Astrocyte of the spinal cord (primary cell): ENCODE results near the gene KLHL34.

Experiments used
- DNase-seq: peaks from one replicate; pipeline ENCODE4 v3.0.0; 2011; ENCODE audit warnings: low read depth, low spot score
- H3K4me3 ChIP-seq: 2 replicates; pipeline ENCODE4 v1.5.1; 2011; ENCODE audit warnings: low read depth, mild to moderate bottlenecking, low read length, moderate library complexity
- CTCF ChIP-seq: IDR thresholded peaks from 2 replicates; pipeline ENCODE4 v1.5.1; 2012; ENCODE audit warnings: low read depth, mild to moderate bottlenecking, low read length, inconsistent platforms
- in situ Hi-C: cut with HindIII; loops from 2 replicates; pipeline ENCODE4 v1.10.0; 2017; ENCODE audit warnings: low sequenced_read_pairs

KLHL34 gene

GRCh38 chrX:21691512-21692018 is 33.4 kb upstream of the KLHL34 start:
- no peak overlapping the region for H3K4me3 ChIP-seq
- no peak for DNase-seq
- in situ Hi-C loops, result no loop called here
- TF ChIP-seq CTCF, result no peak

DNA sequence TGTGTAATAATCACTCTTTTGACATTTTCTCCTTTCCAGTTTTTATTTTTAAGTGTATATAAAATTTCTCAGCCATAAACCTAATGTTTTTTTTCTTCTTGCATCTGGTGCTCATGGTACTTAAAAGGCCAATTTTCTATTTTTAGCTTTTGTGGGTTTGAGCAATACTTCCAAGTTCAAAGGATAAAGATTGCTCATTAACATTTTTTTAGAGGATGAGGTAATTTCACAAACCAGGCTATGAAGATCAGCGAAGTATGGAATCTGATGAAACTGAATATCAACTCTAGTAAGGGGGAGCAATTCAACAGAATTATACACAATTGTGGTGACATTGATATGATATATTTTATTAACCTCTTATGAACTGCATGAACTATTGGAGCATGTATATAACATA is 25.8 kb upstream of the KLHL34 start:
- peak; percentile 34 for DNase-seq
- TF ChIP-seq CTCF, result no peak
- no peak overlapping the region for H3K4me3 ChIP-seq
- in situ Hi-C loops, result no loop called here

- peak; percentile 4 for DNase-seq
- in situ Hi-C loops, result no loop called here
- no peak for TF ChIP-seq CTCF
- H3K4me3 ChIP-seq, result no peak overlapping the region
Measured at GRCh38 chrX:21678048-21678612, 20.0 kb upstream of the KLHL34 start.

DNA sequence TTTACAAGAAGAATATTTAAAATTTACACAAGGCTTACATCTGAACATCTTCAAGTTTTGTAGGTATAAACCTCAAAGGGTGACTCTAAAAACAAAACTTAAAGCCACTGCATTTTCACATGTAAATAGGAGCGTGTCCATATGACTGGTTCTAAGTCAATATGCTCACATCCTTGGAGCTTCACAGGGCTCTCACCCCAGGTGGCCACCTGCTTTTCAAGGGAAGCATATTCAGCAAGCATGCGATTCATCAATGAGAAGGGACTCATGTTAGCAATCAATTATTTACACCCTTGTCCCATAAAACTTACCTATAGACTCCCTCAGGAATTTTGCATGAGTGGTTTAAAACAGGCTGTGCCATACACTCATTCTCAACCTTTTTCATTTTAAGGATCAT is 17.8 kb upstream of the KLHL34 start:
- in situ Hi-C loops, result no loop called here

GRCh38 chrX:21674430-21675186 is 16.5 kb upstream of the KLHL34 start:
- in situ Hi-C loops, result no loop called here
- TF ChIP-seq CTCF, result no peak
- DNase-seq, result no peak
- no peak overlapping the region for H3K4me3 ChIP-seq

More for the DNA sequence above, 17.8 kb upstream of the KLHL34 start:
- no peak overlapping the region for H3K4me3 ChIP-seq
- TF ChIP-seq CTCF, result no peak
- DNase-seq, result no peak

DNA sequence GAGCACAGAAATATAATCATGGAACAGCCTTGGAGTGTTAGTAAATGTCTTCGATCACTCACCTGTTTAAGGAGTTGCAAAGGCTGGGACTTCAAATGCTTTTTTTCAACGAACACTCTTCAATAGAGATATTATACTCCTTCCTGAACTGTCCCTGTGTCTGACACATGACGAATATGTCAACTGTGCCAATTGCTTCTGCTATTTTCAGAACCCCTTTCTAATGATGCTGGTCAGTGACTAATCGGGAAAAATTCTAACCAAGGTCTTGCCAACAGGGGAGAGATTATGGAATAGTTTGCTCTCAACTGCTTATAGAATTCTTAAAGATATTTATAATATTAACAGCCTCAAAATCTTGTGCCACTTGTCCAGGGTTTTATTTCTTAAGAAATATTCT is 8.5 kb upstream of the KLHL34 start:
- no peak overlapping the region for H3K4me3 ChIP-seq
- in situ Hi-C loops, result no loop called here
- TF ChIP-seq CTCF, result no peak
- peak; percentile 27 for DNase-seq
